ENCODE data around the gene GALR3.
A peak's percentile ranks its signal among the peaks of the same experiment; 100 is the strongest.

Gene GALR3

GRCh38 chr22:37806409-37807333, 16.5 kb upstream of the GALR3 start (continued):
- TF ChIP-seq PRDM10 (tag by site-specific recombination; IDR thresholded peaks at IDR 0.05) (peak; percentile 57; the same call in 1 of the 2 replicates), ZNF155 (tag by site-specific recombination; IDR thresholded peaks at IDR 0.05) (no peak)

GRCh38 chr22:37807410-37808293, 15.5 kb upstream of the GALR3 start, which contains the start of gene GCAT:
TSS of gene GCAT (plus strand) at chr22:37807934. CDS start at chr22:37807968, 34 bp downstream.
- peak within 1 kb of the TSS; percentile 68 for H3K4me3 ChIP-seq (ENCODE audit: low read depth, low read length)
- peaks cover 0 to 5% of the 10 kb centered on the region in 2 experiments; a peak in 1 of 3 replicates for H3K36me3 ChIP-seq (ENCODE audit: control insufficient read depth in 2 of 2, insufficient read depth in 1 of 2, low read length in 2 of 2)
- H3K9me3 ChIP-seq (ENCODE audit: control insufficient read depth, insufficient read depth, low read depth, low read length) = no peaks in the 10 kb centered on the region
- peaks cover 6% of the 10 kb centered on the region; the same call in 1 of the 2 replicates for H3K4me1 ChIP-seq (ENCODE audit: control insufficient read depth, insufficient read depth, low read length)
- H3K27ac ChIP-seq (ENCODE audit: extremely low read depth, low read depth, low read length) = peak within 1 kb of the TSS; percentile 45; the same call in 1 of the 2 replicates
- ChIA-PET POLR2A (interaction anchor here (0.6 to 2.5 kb wide), 37 partner anchors 8 to 1898 kb away, joined by 3 to 28 read pairs (median 4); partner anchors contain the start of genes ANKRD54, C22orf23, EIF3L and GGA1), CTCF (interaction anchor here (0.6 to 3.8 kb wide), 10 partner anchors 10 to 227 kb away, joined by 3 to 61 read pairs (median 5); no protein-coding TSS in a partner anchor)
- TF ChIP-seq HOXA7 (CRISPR knock-in tag; IDR thresholded peaks at IDR 0.05; ENCODE audit: borderline replicate concordance) (no peak), ZNF221 (tag by site-specific recombination; IDR thresholded peaks at IDR 0.05; ENCODE audit: borderline replicate concordance) (no peak), ZNF362 (tag by site-specific recombination; IDR thresholded peaks at IDR 0.05) (no peak), ZNF558 (tag by site-specific recombination; IDR thresholded peaks at IDR 0.05) (no peak), ATF2 (tag by site-specific recombination; IDR thresholded peaks at IDR 0.05; ENCODE audit: low read depth) (no peak), ZBTB49 (tag by site-specific recombination; IDR thresholded peaks at IDR 0.05; ENCODE audit: low read depth) (no peak), REST (tag by site-specific recombination; IDR thresholded peaks at IDR 0.05) (peak; percentile 83), ZNF521 (tag by site-specific recombination; IDR thresholded peaks at IDR 0.05) (no peak), MEIS1 (CRISPR knock-in tag; IDR thresholded peaks at IDR 0.05; ENCODE audit: borderline replicate concordance) (no peak), ZNF121 (tag by site-specific recombination; IDR thresholded peaks at IDR 0.05) (0 out of 2 replicates have a peak, but pooled peaks have one; percentile 47), ZNF335 (tag by site-specific recombination; conservative IDR thresholded peaks at IDR 0.05) (peak; percentile 87), ZSCAN5A (tag by site-specific recombination; IDR thresholded peaks at IDR 0.05) (peak; percentile 84), ZBTB44 (tag by site-specific recombination; IDR thresholded peaks at IDR 0.05) (peak; percentile 19; the same call in 1 of the 2 replicates)

All from HEK293 (cell line).